ENCODE results near the gene WWOX.
"Not testable (repeated sequence)": the region's sequence is repeated elsewhere in the genome, so short reads cannot be mapped to it uniquely, and the experiment has no call there.

The WWOX gene

DNA sequence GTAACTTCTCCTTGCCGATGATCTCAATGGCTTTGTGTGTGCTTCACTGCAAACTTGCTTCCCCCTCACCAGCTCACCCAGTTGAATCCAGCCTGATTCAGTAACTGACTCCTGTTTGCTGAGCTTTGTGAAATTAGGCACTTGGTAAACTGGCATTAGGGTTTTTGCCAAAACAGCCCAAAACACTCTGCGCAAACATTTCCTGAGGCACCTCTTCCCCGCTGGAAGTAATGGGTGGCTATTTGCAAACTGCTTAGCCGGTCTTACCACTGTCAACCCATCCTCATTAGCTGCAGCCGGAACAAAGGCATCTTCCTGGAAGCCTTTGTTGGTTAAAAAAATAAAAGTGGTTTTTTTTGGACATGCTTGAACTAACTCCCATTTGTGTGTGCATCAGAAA lies 1147.9 kb downstream of the WWOX start:
- H3K4me3 ChIP-seq (ENCODE audit: low read depth, low read length): no peak overlapping the region
- no peak for DNase-seq (ENCODE audit: low read depth)

DNA sequence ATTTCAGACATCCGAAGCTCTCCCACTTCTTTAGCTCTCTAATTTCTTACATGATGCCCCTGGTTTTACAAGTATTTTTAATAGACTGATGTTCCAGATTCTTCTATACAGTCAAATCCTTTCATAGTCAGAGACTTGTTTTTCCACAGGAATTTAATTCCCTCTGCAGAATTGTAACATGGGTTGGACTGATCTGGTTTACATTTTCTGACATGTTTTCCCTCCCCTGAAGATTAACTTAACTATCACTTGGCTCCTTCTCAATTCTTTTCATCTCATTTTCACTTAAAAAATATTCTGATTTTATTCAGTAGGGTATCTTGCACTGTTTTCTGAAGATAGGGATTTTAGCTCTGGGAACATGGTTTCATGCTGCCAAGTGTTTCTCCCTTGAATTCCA lies 1148.9 kb downstream of the WWOX start:
- no peak overlapping the region for H3K4me3 ChIP-seq (ENCODE audit: low read depth, low read length)
- TF ChIP-seq, protein P1, sequence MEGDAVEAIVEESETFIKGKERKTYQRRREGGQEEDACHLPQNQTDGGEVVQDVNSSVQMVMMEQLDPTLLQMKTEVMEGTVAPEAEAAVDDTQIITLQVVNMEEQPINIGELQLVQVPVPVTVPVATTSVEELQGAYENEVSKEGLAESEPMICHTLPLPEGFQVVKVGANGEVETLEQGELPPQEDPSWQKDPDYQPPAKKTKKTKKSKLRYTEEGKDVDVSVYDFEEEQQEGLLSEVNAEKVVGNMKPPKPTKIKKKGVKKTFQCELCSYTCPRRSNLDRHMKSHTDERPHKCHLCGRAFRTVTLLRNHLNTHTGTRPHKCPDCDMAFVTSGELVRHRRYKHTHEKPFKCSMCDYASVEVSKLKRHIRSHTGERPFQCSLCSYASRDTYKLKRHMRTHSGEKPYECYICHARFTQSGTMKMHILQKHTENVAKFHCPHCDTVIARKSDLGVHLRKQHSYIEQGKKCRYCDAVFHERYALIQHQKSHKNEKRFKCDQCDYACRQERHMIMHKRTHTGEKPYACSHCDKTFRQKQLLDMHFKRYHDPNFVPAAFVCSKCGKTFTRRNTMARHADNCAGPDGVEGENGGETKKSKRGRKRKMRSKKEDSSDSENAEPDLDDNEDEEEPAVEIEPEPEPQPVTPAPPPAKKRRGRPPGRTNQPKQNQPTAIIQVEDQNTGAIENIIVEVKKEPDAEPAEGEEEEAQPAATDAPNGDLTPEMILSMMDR (IDR thresholded peaks at IDR 0.05; ENCODE audit: control insufficient read depth, extremely low read depth, insufficient read depth): no peak
- no peak for DNase-seq (ENCODE audit: low read depth)

More for the DNA sequence above, 1147.9 kb downstream of the WWOX start:
- TF ChIP-seq, protein P1 (IDR thresholded peaks at IDR 0.05; ENCODE audit: control insufficient read depth, extremely low read depth, insufficient read depth): no peak

DNA sequence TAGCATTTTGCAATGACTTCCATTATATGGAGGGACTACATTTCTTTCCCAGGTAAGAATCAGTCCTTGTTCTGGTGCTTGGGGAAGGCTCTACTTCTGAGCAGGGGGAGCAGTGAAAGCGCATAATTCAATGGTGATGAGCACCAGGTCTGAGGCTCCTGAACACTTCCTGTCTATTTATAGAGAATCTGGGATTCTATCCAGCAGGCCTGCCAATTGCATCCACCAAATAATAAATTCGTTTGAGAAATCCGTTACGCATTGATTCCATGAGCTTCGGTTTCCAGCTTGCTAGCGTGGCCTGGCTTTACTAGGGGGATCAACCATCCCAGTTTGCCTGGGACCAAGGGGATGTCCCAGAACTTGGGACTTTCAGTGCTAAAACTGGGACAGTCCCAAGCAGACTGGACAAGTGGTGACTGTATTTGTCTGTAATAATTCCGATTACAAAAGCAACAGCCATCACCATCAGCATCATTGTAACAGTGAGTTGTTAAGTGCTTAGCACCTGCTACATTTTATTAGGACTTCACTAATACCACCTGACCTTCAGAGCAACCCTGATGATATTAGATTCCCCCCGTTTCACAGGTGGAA lies 1151.1 kb downstream of the WWOX start:
- no peak overlapping the region for H3K4me3 ChIP-seq (ENCODE audit: low read depth, low read length)
- DNase-seq (ENCODE audit: low read depth): no peak
- TF ChIP-seq, protein P1 (IDR thresholded peaks at IDR 0.05; ENCODE audit: control insufficient read depth, extremely low read depth, insufficient read depth): no peak

DNA sequence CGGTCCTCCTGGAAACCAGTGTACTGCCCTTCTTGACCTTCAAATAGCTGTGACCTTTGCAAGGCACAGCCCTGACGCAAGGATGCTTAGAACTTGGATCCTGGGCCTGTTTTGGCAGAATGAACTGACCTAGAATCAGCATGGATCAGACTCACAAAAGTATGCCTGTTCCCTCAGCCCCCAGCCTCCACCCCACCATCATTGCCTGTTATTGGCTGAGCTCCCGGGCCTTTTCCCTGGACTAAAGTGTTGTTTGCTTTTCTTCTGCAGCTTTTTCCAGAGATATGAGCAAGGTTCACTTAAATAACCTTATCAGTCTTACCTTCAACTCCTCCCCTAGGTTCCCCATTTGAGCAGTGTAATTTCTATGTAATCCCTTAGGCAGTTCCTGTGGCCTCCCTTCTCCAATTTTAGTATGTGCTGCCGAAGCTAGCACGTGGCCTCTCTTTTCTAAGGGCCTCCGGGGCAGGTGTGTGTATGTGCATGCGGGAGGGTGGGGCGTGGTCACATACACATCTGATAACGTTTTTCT lies 1153.7 kb downstream of the WWOX start:
- H3K4me3 ChIP-seq (ENCODE audit: low read depth, low read length): no peak overlapping the region
- TF ChIP-seq, protein P1 (IDR thresholded peaks at IDR 0.05; ENCODE audit: control insufficient read depth, extremely low read depth, insufficient read depth): no peak
- no peak for DNase-seq (ENCODE audit: low read depth)

DNA sequence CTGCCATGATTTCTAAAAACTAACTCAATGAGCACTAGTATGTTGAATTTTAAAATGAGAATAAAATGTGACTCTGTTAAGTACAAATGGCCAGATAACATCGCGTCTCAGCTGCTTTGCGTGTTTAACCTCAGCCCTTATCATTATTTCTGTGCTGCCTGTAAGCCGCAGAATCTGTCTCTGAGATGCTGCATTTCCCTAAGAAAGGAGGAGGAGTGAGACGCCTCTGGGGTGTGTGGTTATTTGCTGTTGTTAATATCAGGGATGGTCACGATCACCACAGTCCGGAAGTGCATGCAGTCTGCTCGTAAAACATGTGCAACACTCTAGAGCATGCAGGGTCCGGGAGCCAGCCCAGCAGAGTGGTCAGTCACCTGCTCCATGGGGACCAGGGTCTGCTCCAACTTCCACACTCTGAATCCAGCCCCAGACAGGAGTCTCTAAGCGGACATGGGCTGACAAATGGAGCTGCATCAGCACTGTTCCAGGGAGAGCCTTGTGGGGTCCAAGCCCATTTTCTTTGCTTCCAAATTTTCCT lies 1158.6 kb downstream of the WWOX start:
- no peak overlapping the region for H3K4me3 ChIP-seq (ENCODE audit: low read depth, low read length)
- TF ChIP-seq, protein P1 (IDR thresholded peaks at IDR 0.05; ENCODE audit: control insufficient read depth, extremely low read depth, insufficient read depth): no peak

DNA sequence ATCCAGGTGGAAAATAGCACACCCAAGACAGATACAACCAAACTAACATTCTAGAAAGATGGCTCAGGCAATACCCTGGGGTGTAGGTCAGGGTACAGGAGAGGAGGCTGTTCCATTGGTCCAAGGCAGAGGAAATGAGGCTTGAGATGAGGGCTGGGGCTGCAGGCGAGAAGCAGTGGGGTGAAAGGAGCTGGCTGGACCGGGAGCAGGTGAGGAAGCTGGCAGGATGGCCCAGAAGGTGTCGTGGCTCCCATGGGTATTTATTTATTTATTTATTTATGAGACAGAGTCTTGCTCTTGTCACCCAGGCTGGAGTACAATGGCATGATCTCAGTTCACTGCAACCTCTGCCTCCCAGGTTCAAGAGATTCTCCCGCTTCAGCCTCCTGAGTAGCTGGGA lies 1161.4 kb downstream of the WWOX start:
- not testable (repeated sequence) for H3K4me3 ChIP-seq (ENCODE audit: low read depth, low read length); DNase-seq (ENCODE audit: low read depth)

More for the DNA sequence above, 1158.6 kb downstream of the WWOX start:
- no peak for DNase-seq (ENCODE audit: low read depth)

DNA sequence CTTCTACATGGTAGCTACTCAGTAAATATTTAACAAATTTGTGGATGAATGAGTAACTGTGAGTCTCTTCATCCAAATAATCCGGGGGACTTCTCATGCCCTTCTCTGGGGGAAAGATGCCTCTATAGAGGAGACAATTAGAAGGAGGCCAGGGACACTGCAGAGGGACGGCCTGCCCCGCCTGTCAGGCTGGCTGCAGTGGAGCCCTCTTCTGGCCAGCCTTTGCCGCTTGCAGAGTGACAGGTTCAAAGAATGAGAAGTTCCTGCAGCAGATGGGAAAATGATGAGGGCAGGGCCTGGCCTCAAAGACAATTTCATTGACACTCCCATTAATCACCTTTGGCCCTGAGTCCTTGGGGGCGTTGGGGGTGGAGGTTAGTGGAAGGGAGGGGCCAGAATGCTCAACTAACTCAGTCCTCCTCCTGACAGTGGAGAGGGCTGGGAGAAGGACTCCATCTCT lies 1162.1 kb downstream of the WWOX start:
- TF ChIP-seq, protein P1 (IDR thresholded peaks at IDR 0.05; ENCODE audit: control insufficient read depth, extremely low read depth, insufficient read depth): peak; percentile 61
- no peak overlapping the region for H3K4me3 ChIP-seq (ENCODE audit: low read depth, low read length)
- no peak for DNase-seq (ENCODE audit: low read depth)

Data from LNCaP clone FGC (cell line).